ENCODE data around the gene SDHAF2. TPM values are rescaled to one million over a fixed set of nuclear protein-coding genes. Genes with fewer than 3 reads are reported as not detected.

SDHAF2 gene
- total and polyA plus RNA-seq, 2 donors (not counting 1 experiment from before 2014, with no cell fraction given): 61.8 to 65.3 TPM

GRCh38 chr11:61474013-61474643 lies 44.2 kb downstream of the SDHAF2 start:
- H3K9me3 ChIP-seq (ENCODE audit: control insufficient read depth, insufficient read depth, low read depth, low read length): no peaks in the 10 kb centered on the region
- H4K20me1 ChIP-seq (ENCODE audit: control insufficient read depth, extremely low read depth, insufficient read depth, low read length): no peaks in the 10 kb centered on the region
- no peak overlapping the region for H2AFZ ChIP-seq (ENCODE audit: low read length)
- no peak for TF ChIP-seq EZH2 (IDR thresholded peaks at IDR 0.05; ENCODE audit: low read length, missing control alignments)
- TF ChIP-seq CTCF (conservative IDR thresholded peaks at IDR 0.05 in 1 of 2, IDR thresholded peaks at IDR 0.05 in 1 of 2; ENCODE audit: low read depth in 1 of 2, low read length in 2 of 2): no peak
- no peak for DNase-seq (ENCODE audit: low read depth in 2 of 2)
- H3K36me3 ChIP-seq (ENCODE audit: control insufficient read depth, insufficient read depth, low read length): peaks cover 1% of the 10 kb centered on the region
- no peak overlapping the region for H3K9ac ChIP-seq (ENCODE audit: insufficient read depth, low read length)
- H3K4me1 ChIP-seq (ENCODE audit: control insufficient read depth, extremely low read depth, insufficient read depth, low read length): no peaks in the 10 kb centered on the region
- H3K4me3 ChIP-seq (replicated peaks in 1 of 4; ENCODE audit: control extremely low read depth in 1 of 4, insufficient read depth in 1 of 4, low read depth in 3 of 4, low read length in 4 of 4): no peak overlapping the region
- no peak overlapping the region for H3K27ac ChIP-seq (ENCODE audit: insufficient read depth, low read length)
- no peaks in the 10 kb centered on the region for H3K27me3 ChIP-seq (ENCODE audit: control insufficient read depth, insufficient read depth, low read length)
- no peaks in the 10 kb centered on the region for H3K79me2 ChIP-seq (ENCODE audit: control insufficient read depth, insufficient read depth, low read length)
- no peak overlapping the region for H3K4me2 ChIP-seq (ENCODE audit: extremely low read depth, insufficient read depth, low read length)

GRCh38 chr11:61475433-61475832 lies 45.5 kb downstream of the SDHAF2 start:
- TF ChIP-seq EZH2 (IDR thresholded peaks at IDR 0.05; ENCODE audit: low read length, missing control alignments) (no peak), CTCF (conservative IDR thresholded peaks at IDR 0.05 in 1 of 2, IDR thresholded peaks at IDR 0.05 in 1 of 2; ENCODE audit: low read depth in 1 of 2, low read length in 2 of 2) (no peak)
- no peaks in the 10 kb centered on the region for H4K20me1 ChIP-seq (ENCODE audit: control insufficient read depth, extremely low read depth, insufficient read depth, low read length)
- H3K4me2 ChIP-seq (ENCODE audit: extremely low read depth, insufficient read depth, low read length): no peak overlapping the region
- no peak overlapping the region for H3K27ac ChIP-seq (ENCODE audit: insufficient read depth, low read length)
- H3K9me3 ChIP-seq (ENCODE audit: control insufficient read depth, insufficient read depth, low read depth, low read length): no peaks in the 10 kb centered on the region
- no peak overlapping the region for H3K9ac ChIP-seq (ENCODE audit: insufficient read depth, low read length)
- no peaks in the 10 kb centered on the region for H3K27me3 ChIP-seq (ENCODE audit: control insufficient read depth, insufficient read depth, low read length)
- H3K79me2 ChIP-seq (ENCODE audit: control insufficient read depth, insufficient read depth, low read length): no peaks in the 10 kb centered on the region
- DNase-seq (ENCODE audit: low read depth in 2 of 2): no peak
- H2AFZ ChIP-seq (ENCODE audit: low read length): no peak overlapping the region
- H3K4me1 ChIP-seq (ENCODE audit: control insufficient read depth, extremely low read depth, insufficient read depth, low read length): no peaks in the 10 kb centered on the region
- H3K4me3 ChIP-seq (replicated peaks in 1 of 4; ENCODE audit: control extremely low read depth in 1 of 4, insufficient read depth in 1 of 4, low read depth in 3 of 4, low read length in 4 of 4): no peak overlapping the region
- H3K36me3 ChIP-seq (ENCODE audit: control insufficient read depth, insufficient read depth, low read length): peaks cover 1% of the 10 kb centered on the region

- H3K9ac ChIP-seq (ENCODE audit: insufficient read depth, low read length): no peak overlapping the region
- no peak for DNase-seq (ENCODE audit: low read depth in 2 of 2)
- H3K9me3 ChIP-seq (ENCODE audit: control insufficient read depth, insufficient read depth, low read depth, low read length): no peaks in the 10 kb centered on the region
- H4K20me1 ChIP-seq (ENCODE audit: control insufficient read depth, extremely low read depth, insufficient read depth, low read length): no peaks in the 10 kb centered on the region
- TF ChIP-seq CTCF (conservative IDR thresholded peaks at IDR 0.05 in 1 of 2, IDR thresholded peaks at IDR 0.05 in 1 of 2; ENCODE audit: low read depth in 1 of 2, low read length in 2 of 2): no peak
- TF ChIP-seq EZH2 (IDR thresholded peaks at IDR 0.05; ENCODE audit: low read length, missing control alignments): no peak
- H3K27ac ChIP-seq (ENCODE audit: insufficient read depth, low read length): no peak overlapping the region
- no peaks in the 10 kb centered on the region for H3K4me1 ChIP-seq (ENCODE audit: control insufficient read depth, extremely low read depth, insufficient read depth, low read length)
- no peak overlapping the region for H3K4me3 ChIP-seq (replicated peaks in 1 of 4; ENCODE audit: control extremely low read depth in 1 of 4, insufficient read depth in 1 of 4, low read depth in 3 of 4, low read length in 4 of 4)
- H3K4me2 ChIP-seq (ENCODE audit: extremely low read depth, insufficient read depth, low read length): no peak overlapping the region
- no peaks in the 10 kb centered on the region for H3K27me3 ChIP-seq (ENCODE audit: control insufficient read depth, insufficient read depth, low read length)
- H3K36me3 ChIP-seq (ENCODE audit: control insufficient read depth, insufficient read depth, low read length): no peaks in the 10 kb centered on the region
- H2AFZ ChIP-seq (ENCODE audit: low read length): no peak overlapping the region
- no peaks in the 10 kb centered on the region for H3K79me2 ChIP-seq (ENCODE audit: control insufficient read depth, insufficient read depth, low read length)
Measured at GRCh38 chr11:61476371-61476770, 46.4 kb downstream of the SDHAF2 start.
